Mesenteric fat pad (tissue), 1 donor: ENCODE measurements around the gene INO80D. TPM values are rescaled to one million over a fixed set of nuclear protein-coding genes. Genes with fewer than 3 reads are reported as not detected.

Experiments
- DNase-seq: peaks from one replicate; pipeline ENCODE4 v3.0.0-alpha.2; 2020; ENCODE audit warnings: low spot score
- total RNA-seq: library from RNA; stranded (reverse); fragmentation: NEBNext Ultra II Directional; extraction: Animal tissue kit (Norgen Biotek cat#: 25700); gene quantifications from one replicate; pipeline ENCODE4 v1.2.1, GENCODE V29; 2021
- donor health status: DM: yes; HTN: yes; CAD: no.

Gene INO80D
- total RNA-seq, 1 donor from 2014 or later: 22.1 TPM

DNA sequence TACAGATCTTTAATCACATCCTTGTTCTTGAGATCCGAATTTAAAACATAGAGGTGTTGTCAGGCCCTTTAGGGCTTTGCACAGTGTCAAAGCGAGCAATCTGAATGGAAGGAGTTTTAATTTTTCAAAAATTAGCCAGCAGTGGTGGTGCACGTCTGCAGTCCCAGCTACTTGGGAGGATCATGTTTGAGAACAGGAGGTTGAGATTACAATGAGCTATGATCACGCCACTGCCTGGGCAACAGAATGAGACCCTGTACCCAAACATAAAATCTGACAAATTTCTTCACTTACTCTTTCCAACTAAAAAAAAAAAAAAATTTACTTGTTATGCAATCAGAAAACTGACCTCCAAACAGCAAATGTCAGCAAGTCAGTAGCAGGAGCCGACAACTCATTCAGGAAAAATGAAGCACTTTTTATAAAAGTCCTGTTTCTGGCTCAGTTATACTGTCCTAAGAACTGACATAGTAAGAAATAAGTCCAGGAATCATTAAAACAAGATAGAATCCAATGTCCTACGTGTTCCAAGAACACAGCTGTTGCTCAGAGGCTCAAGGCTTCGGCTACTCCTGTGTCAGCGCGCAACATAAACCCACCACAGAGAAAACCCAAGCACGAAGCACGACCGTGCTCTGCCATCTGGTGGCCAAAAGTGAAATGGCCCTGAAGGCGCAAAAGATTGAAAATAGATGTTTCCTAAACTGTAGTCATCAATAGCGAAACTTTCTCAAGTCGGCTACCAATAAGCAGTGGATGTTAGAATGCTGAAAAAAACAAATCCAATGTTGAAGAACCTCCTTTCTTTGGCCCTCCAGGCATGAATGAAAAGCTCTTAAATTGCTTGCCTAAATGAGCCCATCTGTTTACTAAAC lies 138.1 kb downstream of the INO80D start:
- no peak for DNase-seq

- DNase-seq: no peak
Observed at GRCh38 chr2:205946226-205946625, 139.7 kb downstream of the INO80D start.

Other genes starting within 250 kb of the INO80D start
- gene NDUFS1, start 73.3 kb upstream of the INO80D start, total RNA-seq: 91.1 TPM
- gene EEF1B2, start 73.7 kb upstream of the INO80D start, total RNA-seq: 470 TPM
- 10.6 TPM for gene ZDBF2, start 188.5 kb upstream of the INO80D start, total RNA-seq